Activated CD4-positive, alpha-beta T cell treated with anti-CD3 and anti-CD28 coated beads, Interleukin-2, Interleukin-4, amounts not matched to agents 100 ng/mL and 50 ng/mL, durations not matched to agents 16 hours and 8 hours (primary cell): ENCODE data around the gene AIG1.

Source experiments
- DNase-seq: peaks from one replicate; pipeline ENCODE4 v3.0.0-alpha.2; 2020; ENCODE audit warnings: low spot score

Gene AIG1

DNA sequence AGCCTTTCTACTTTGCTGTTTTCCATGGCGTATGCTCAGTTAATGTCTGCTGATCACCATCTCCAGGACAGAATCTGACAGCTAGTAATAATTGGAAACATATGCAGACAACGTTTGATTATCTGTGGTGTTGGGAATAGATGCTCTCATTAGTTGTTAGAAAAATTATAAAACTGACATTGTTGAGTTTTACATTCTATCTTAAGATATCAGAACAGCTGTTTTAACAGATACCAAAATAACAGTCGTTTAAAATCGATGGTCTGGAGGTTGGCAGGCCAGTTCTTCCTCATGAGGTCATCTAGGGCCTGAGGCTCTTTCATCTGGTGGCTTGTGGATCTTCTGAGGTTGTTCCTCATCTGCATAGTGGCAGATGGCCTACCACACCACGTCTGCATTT lies 137.6 kb downstream of the AIG1 start:
- no peak for DNase-seq

- DNase-seq = no peak
Observed at GRCh38 chr6:143199291-143199690, 138.6 kb downstream of the AIG1 start.

DNA sequence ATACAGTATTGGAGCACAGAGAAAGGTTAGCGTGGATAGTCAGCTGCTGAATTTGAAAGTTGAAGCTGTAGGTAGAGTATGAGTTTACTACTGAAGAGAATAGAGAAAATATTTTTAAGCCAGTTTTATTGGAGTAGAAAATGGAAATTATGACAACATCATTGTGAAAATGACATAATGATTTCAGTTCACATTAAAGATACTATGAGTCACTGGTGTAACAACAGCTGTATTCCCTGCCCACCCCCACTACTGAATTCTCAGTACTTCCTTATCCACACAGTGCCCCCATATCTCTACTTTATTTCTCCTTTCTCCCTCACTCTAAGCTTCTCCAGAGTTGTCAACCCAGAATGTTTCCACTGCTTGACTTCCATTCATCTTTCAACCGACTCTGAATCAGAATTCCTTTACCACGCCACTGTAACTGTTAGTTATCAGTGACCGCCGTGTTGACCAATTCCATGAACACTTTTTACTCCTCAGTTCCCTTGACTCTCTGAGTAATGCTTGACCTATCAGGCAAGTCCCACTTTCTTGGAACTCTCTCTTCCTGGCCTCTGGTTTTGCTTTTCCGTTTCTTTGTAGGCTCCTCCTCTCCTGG lies 139.6 kb downstream of the AIG1 start:
- DNase-seq = no peak

DNA sequence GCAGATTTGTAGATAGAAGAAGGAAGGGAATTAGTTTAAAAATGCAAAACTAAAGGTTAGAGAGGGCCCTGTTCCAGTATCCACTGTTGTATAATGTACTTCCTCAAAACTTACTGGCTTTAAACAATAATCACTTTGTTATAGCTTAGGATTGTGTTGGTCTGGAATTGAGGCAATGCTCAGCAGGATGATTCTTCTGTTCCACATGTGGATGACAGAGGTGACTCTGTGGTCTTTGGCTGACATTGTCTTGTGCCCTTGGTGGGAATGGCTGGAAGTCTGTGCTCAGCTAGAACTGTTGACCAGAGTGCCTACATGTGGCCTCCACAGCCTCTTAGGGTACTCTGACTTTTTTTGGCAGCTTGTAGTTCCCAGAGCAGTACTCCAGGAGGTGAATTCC lies 143.4 kb downstream of the AIG1 start:
- DNase-seq = no peak

DNA sequence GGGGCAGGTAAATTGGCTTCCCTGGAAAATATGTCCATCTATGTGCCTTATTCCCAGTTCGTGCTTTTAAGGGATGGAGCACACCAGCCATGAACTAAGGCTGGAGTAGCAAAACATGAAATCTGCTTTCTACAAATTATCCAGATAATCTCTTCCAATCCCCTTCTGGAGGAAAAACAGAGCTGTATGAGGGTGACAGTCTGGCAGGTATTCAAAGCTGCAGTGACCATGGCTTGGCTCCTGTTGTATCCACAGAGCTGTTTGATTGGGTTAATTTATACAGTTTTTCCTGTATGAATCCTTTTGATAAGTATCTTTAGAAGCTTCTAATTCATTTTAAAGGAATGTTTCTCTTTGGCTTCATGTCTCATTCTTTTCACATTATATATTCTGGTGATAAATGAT lies 144.4 kb downstream of the AIG1 start:
- DNase-seq = no peak

- DNase-seq = no peak
Observed at GRCh38 chr6:143205585-143205984, 144.9 kb downstream of the AIG1 start.

- DNase-seq = no peak
Observed at GRCh38 chr6:143205991-143206390, 145.3 kb downstream of the AIG1 start.

DNA sequence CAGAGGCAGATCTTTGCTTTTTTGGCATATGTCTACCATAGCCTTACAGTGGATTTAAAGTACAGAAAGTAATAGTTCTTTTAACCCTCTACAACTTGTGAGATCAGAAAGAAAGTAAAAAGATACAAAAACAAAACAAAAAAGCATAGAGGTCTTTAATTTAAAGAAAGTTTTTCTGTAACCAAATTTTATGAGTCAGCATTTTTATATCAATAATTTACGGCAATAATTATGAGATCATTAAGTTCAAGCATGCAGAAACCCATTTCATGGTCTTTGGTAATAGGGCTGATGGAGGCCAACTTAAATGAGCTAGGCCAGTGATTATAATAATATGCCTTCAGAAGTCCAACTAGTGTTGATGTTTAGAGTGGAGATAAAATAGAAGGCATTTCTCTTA lies 145.9 kb downstream of the AIG1 start:
- no peak for DNase-seq

GRCh38 chr6:143210420-143210819 lies 149.7 kb downstream of the AIG1 start:
- DNase-seq = no peak

GRCh38 chr6:143213859-143214376 lies 153.2 kb downstream of the AIG1 start:
- DNase-seq = no peak

DNA sequence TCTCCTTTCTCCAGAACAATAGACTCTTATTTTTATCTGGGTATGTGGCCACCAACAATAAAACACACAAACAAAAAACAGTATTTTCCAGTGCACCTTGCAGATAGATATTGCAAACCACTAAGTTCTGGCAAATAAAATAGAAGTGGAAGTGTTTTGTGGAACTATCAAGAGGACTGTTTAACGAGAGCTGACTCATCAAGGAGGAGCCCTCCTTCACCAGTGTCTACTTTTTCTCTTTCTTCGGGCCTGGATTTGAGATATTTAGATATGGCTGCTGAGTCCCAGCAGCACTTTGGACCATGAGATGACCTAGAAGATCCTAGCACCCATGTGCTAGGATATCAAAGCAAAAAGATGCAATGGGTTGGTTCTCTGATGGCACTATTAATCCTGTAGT lies 154.7 kb downstream of the AIG1 start:
- DNase-seq = no peak

DNA sequence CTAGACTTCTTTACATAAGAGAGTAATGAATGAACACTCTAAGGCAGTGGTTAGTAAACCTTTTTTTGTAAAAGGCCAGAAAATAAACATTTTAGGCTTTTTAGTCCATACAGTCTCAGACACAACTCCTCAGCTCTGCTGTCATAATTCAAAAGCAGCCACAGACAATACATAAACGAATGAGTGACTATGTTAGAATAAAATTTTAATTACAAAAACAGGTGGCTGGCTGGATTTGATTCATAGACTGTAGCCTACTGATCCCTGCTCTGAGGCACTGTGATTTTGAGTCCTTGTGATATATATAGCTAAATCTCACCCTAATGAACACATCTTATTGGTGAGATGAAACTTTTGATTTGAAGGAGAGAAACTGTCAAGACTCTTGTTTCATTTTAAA lies 155.1 kb downstream of the AIG1 start:
- no peak for DNase-seq

DNA sequence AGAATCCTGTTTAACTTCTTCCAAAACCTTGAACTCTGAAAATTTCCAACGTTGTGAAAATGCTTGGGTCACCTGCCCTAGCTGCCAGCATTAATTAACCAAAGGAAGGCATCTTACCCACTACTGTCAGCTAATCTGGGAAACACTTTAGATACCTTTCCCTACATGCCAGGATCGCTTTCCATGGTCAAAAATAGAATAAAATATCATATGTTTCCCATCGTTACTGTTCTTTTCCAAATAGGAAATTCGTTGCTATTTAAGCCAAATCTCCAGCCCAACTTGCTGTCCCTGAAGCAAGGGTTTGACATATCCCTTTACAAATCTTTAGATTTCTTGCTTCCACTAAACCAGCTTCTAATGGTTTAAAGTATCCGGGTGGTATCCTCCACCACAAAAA lies 157.5 kb downstream of the AIG1 start:
- no peak for DNase-seq

- no peak for DNase-seq
Observed at GRCh38 chr6:143221698-143222097, 161.0 kb downstream of the AIG1 start.

GRCh38 chr6:143222310-143222709 lies 161.6 kb downstream of the AIG1 start:
- no peak for DNase-seq

- no peak for DNase-seq
Observed at GRCh38 chr6:143222801-143223231, 162.1 kb downstream of the AIG1 start.

- DNase-seq = no peak
Observed at GRCh38 chr6:143223895-143224294, 163.2 kb downstream of the AIG1 start.

GRCh38 chr6:143224516-143224915 lies 163.8 kb downstream of the AIG1 start:
- DNase-seq = no peak

GRCh38 chr6:143225929-143226328 lies 165.2 kb downstream of the AIG1 start:
- no peak for DNase-seq

- no peak for DNase-seq
Observed at GRCh38 chr6:143227675-143228074, 167.0 kb downstream of the AIG1 start.

DNA sequence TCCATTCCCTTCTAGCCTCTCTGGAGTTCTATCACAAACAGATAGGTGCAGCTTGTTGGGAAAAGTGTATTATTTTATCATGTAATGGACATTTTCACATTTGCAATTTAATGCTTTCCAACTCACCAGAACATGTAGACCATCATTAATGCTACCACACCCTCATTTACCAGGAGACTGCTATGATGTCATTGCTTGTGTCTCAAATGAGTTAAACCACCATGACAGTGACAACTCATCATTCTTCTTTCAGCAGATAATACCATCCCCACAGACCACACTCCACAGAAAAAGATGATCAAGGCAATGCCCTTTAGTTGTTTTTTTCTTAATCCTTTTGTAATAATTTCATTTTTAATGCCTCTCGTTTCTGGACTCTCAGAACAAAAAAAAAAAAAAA lies 168.7 kb downstream of the AIG1 start:
- no peak for DNase-seq

DNA sequence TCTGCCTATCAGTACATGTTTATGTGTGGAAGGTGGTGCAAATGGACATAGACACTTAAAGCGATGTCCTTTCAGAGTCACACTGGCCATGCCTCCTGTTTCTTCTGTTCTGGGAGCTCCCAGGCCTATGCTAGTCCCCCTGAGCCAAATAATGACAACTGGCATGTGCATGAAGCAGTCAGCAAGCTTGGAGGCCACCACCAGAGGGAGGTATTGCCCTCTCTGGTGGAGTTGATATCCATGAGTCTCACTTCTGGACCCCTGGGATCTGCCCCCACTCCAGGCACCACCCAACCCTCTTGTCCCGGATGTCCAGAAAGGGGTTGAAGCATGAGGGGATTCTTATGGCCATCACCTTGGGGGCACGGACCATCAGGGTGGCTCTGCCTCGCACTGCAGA lies 172.2 kb downstream of the AIG1 start:
- DNase-seq = peak; percentile 24

DNA sequence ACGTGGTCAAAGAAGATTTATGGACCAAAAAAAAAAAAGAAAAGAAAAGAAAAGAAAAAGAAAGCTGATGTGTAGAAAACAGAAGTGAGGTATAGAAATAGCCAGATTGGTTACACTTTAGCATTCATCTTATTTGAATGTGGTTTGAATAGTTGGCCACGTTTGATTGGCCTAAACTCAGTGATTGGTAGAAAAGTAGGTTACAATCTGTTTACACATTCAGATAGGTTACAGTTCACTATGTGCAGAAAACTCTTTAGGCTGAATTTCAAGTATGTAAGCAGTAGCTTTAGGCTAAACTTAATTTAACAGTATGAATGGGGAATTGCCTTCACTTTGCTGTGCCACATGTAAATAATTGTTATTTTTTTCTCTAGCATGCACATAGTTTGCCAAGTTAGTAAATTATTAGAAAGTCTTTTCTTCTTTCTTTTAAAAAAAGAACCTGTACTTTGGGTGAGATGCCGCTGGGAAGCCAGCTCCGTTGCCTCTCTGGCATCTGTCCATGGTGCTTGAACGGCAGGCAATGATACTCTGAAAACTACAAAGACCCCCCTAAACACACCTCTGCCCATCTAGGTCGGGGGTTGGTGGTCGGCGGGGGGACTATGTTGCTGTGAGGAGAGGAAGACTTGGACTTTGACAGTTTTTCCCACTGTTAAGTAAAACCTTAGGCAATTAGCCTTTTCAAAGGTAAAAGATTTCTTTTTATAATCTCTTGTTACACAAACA lies 173.0 kb downstream of the AIG1 start:
- DNase-seq = no peak

- no peak for DNase-seq
Observed at GRCh38 chr6:143234734-143235133, 174.0 kb downstream of the AIG1 start.
